Measurements from ENCODE around the gene LTBP2. TPM values are rescaled to one million over a fixed set of nuclear protein-coding genes. Genes with fewer than 3 reads are reported as not detected.

LTBP2 gene
- total RNA-seq, 1 experiment from 2014 or later, result 17.4 TPM

DNA sequence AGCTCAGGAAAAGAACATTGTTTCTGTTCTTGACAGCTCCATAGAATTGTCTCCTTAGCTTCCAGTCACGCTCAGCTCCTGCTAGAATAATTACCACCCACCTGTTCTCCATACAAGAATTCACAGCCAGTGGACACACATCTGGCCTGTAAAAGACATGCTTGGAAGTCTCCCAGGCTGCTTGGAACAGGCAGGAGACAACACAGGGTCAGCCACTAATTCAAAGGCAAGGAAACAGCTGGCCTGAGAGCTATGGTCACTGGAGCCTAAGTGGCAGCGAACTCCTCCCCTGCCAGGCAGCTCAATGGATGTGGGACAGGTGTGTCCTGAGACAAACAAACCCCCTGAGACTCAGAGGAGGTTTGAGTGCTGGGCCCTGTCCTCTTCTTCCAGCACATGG is 22.9 kb upstream of the LTBP2 start:
- no peak for TF ChIP-seq EZH2phosphoT487 (IDR thresholded peaks at IDR 0.05; ENCODE audit: borderline replicate concordance, low read length)
- no peak for TF ChIP-seq CTCF (conservative IDR thresholded peaks at IDR 0.05; ENCODE audit: low read depth, low read length)
- TF ChIP-seq EZH2 (IDR thresholded peaks at IDR 0.05; ENCODE audit: low read length, unreplicated experiment), result no peak
- H4K20me1 ChIP-seq (ENCODE audit: low read length), result no peaks in the 10 kb centered on the region
- no peaks in the 10 kb centered on the region for H3K9me2 ChIP-seq (replicated peaks; ENCODE audit: low read length)
- ChIA-PET POLR2A (ENCODE audit: unreplicated experiment) (no interaction called here), CTCF (no interaction called here)
- H3K9me3 ChIP-seq (ENCODE audit: low read length), result no peaks in the 10 kb centered on the region
- no peaks in the 10 kb centered on the region for H3F3A ChIP-seq (ENCODE audit: low read length, unreplicated experiment)
- H3K27ac ChIP-seq (ENCODE audit: low read length), result no peak overlapping the region
- H3K27me3 ChIP-seq (ENCODE audit: low read length), result no peaks in the 10 kb centered on the region
- DNase-seq (no peak), ATAC-seq (no peak)
- H3K4me2 ChIP-seq (ENCODE audit: low read length), result no peak overlapping the region
- no peaks in the 10 kb centered on the region for H3K79me2 ChIP-seq (ENCODE audit: low read length)
- no peak overlapping the region for H2AFZ ChIP-seq (ENCODE audit: low read length)
- H3K4me1 ChIP-seq (ENCODE audit: insufficient read depth, low read length), result peaks cover 7% of the 10 kb centered on the region; the same call in 1 of the 2 replicates
- no peak overlapping the region for H3K9ac ChIP-seq (ENCODE audit: low read length)
- no TSS peak for BruUV-seq (replicated peaks)
- intact Hi-C loops (cut with micrococcal nuclease), result no loop called here
- H3K4me3 ChIP-seq (ENCODE audit: low read length), result no peak overlapping the region
- H3K36me3 ChIP-seq (ENCODE audit: low read depth, low read length), result no peaks in the 10 kb centered on the region

GRCh38 chr14:74634481-74634880 is 22.4 kb upstream of the LTBP2 start:
- Histone ChIP-seq H3K27ac (ENCODE audit: low read length) (no peak overlapping the region), H3K9me2 (replicated peaks; ENCODE audit: low read length) (no peaks in the 10 kb centered on the region), H3K4me2 (ENCODE audit: low read length) (no peak overlapping the region), H3F3A (ENCODE audit: low read length, unreplicated experiment) (no peaks in the 10 kb centered on the region), H3K4me3 (ENCODE audit: low read length) (no peak overlapping the region), H3K9ac (ENCODE audit: low read length) (no peak overlapping the region), H3K9me3 (ENCODE audit: low read length) (no peaks in the 10 kb centered on the region), H2AFZ (ENCODE audit: low read length) (no peak overlapping the region), H3K27me3 (ENCODE audit: low read length) (no peaks in the 10 kb centered on the region), H4K20me1 (ENCODE audit: low read length) (no peaks in the 10 kb centered on the region), H3K4me1 (ENCODE audit: insufficient read depth, low read length) (peaks cover 7% of the 10 kb centered on the region; the same call in 1 of the 2 replicates), H3K79me2 (ENCODE audit: low read length) (no peaks in the 10 kb centered on the region), H3K36me3 (ENCODE audit: low read depth, low read length) (no peaks in the 10 kb centered on the region)
- ChIA-PET POLR2A (ENCODE audit: unreplicated experiment) (no interaction called here), CTCF (no interaction called here)
- DNase-seq (no peak), ATAC-seq (no peak)
- BruUV-seq (replicated peaks), result no TSS peak
- intact Hi-C loops (cut with micrococcal nuclease), result no loop called here
- no peak for TF ChIP-seq CTCF (conservative IDR thresholded peaks at IDR 0.05; ENCODE audit: low read depth, low read length)
- no peak for TF ChIP-seq EZH2 (IDR thresholded peaks at IDR 0.05; ENCODE audit: low read length, unreplicated experiment)
- no peak for TF ChIP-seq EZH2phosphoT487 (IDR thresholded peaks at IDR 0.05; ENCODE audit: borderline replicate concordance, low read length)

DNA sequence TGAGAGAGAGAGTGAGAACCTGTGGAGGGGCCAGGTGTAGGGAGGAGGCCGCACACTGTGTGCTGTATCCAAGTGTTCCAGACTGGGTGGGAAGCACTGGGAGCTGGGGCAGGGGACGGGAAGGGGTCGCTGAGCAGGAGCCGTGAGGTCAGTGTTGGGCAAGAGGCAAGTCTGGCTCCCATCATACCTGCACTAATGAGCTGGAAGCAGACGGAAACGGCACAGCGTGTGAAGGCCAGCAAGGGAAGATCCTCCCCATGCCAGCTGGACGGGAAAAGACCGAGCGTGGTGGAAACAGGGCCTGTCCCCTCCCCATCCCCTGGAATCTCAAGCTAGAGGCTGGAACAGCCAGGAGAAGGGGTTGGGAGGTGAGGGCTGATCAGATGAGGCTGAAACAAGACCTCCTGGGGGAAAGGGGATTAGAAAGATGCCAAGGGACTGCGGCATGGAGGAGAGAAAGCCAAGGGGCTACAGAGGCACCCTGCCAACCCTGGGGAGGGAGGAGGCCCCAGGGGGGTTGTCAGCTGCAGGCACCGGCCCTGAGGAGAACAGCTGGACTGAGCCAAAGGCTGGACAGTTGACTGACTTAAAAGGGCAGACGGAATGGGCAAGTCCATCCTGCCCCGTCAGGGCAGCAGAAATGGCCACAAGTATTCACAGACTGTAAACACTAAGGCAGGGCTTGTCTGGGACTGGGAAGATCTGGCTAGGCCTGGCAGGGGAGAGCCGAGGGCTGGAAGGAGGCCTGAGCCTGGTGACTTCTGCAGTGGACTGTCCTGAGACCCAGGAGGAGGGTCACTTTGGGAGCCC is 19.0 kb upstream of the LTBP2 start:
- CTCF ChIA-PET, result no interaction called here
- H3K4me3 ChIP-seq (ENCODE audit: low read length), result no peak overlapping the region
- POLR2A ChIA-PET (ENCODE audit: unreplicated experiment), result no interaction called here
- no peak for DNase-seq
- no peak overlapping the region for H3K27ac ChIP-seq (ENCODE audit: low read length)
- no peak overlapping the region for H3K9ac ChIP-seq (ENCODE audit: low read length)
- H2AFZ ChIP-seq (ENCODE audit: low read length), result no peak overlapping the region
- BruUV-seq (replicated peaks), result no TSS peak
- intact Hi-C loops (cut with micrococcal nuclease), result no loop called here
- H3K9me3 ChIP-seq (ENCODE audit: low read length), result no peaks in the 10 kb centered on the region
- H3K36me3 ChIP-seq (ENCODE audit: low read depth, low read length), result no peaks in the 10 kb centered on the region
- H4K20me1 ChIP-seq (ENCODE audit: low read length), result no peaks in the 10 kb centered on the region
- no peaks in the 10 kb centered on the region for H3K9me2 ChIP-seq (replicated peaks; ENCODE audit: low read length)
- H3K4me1 ChIP-seq (ENCODE audit: insufficient read depth, low read length), result peaks cover 7% of the 10 kb centered on the region; the same call in 1 of the 2 replicates
- TF ChIP-seq EZH2 (IDR thresholded peaks at IDR 0.05; ENCODE audit: low read length, unreplicated experiment), result no peak
- TF ChIP-seq EZH2phosphoT487 (IDR thresholded peaks at IDR 0.05; ENCODE audit: borderline replicate concordance, low read length), result no peak
- no peak for TF ChIP-seq CTCF (conservative IDR thresholded peaks at IDR 0.05; ENCODE audit: low read depth, low read length)
- no peak for ATAC-seq
- H3K79me2 ChIP-seq (ENCODE audit: low read length), result no peaks in the 10 kb centered on the region
- H3F3A ChIP-seq (ENCODE audit: low read length, unreplicated experiment), result no peaks in the 10 kb centered on the region
- H3K27me3 ChIP-seq (ENCODE audit: low read length), result no peaks in the 10 kb centered on the region
- H3K4me2 ChIP-seq (ENCODE audit: low read length), result no peak overlapping the region
